Muscle layer of colon (tissue), 2 donors: ENCODE measurements around the gene PAGR1.
A peak's percentile ranks its signal among the peaks of the same experiment; 100 is the strongest.
"Not testable (repeated sequence)": the region's sequence is repeated elsewhere in the genome, so short reads cannot be mapped to it uniquely, and the experiment has no call there.

Source experiments
- H3K27ac ChIP-seq: one replicate; pipeline ENCODE4 v1.7.0; 2013; ENCODE audit warnings: low read depth, mild to moderate bottlenecking, low read length, moderate library complexity
- H3K27me3 ChIP-seq, 2 donors: one replicate each; pipeline ENCODE4 v1.7.0; 2013; ENCODE audit warnings: low read length in 2 of 2, mild to moderate bottlenecking in 2 of 2; ENCODE audit not compliant: insufficient read depth in 2 of 2, control insufficient read depth in 1 of 2
- H3K36me3 ChIP-seq: one replicate; pipeline ENCODE4 v1.7.0; 2013; ENCODE audit warnings: mild to moderate bottlenecking, low read length; ENCODE audit not compliant: insufficient read depth
- H3K4me1 ChIP-seq: one replicate; pipeline ENCODE4 v1.7.0; 2013; ENCODE audit warnings: mild to moderate bottlenecking, low read length; ENCODE audit not compliant: insufficient read depth
- H3K4me3 ChIP-seq, 2 donors: one replicate each; pipeline ENCODE4 v1.7.0; 2013; ENCODE audit warnings: low read length in 2 of 2, low read depth in 1 of 2, mild to moderate bottlenecking in 1 of 2, moderate library complexity in 1 of 2
- H3K9ac ChIP-seq: one replicate; pipeline ENCODE4 v1.7.0; 2013; ENCODE audit warnings: low read length
- H3K9me3 ChIP-seq: one replicate; pipeline ENCODE4 v1.7.0; 2013; ENCODE audit warnings: mild to moderate bottlenecking, low read length
- donor health status: abdominal sarcoma.
- donor health status: Adenocarcinoma of cecum.

The PAGR1 gene

GRCh38 chr16:29862884-29863668 lies 47.1 kb downstream of the PAGR1 start, which contains the start of gene CDIPT:
TSS of gene CDIPT (minus strand) at chr16:29863226. CDS start at chr16:29862857, 369 bp downstream.
- Histone ChIP-seq H3K4me3 (peak within 1 kb of the TSS; percentile 77 to 84), H3K27ac (peak within 1 kb of the TSS; percentile 90), H3K9me3 (no peaks in the 10 kb centered on the region), H3K27me3 (no peaks in the 10 kb centered on the region), H3K36me3 (peaks cover 30% of the 10 kb centered on the region), H3K9ac (peak within 1 kb of the TSS; percentile 54), H3K4me1 (peaks cover 18% of the 10 kb centered on the region)

GRCh38 chr16:29863669-29863984 lies 47.7 kb downstream of the PAGR1 start:
- Histone ChIP-seq H3K9ac (no peak overlapping the region), H3K27me3 (no peaks in the 10 kb centered on the region), H3K27ac (no peak overlapping the region), H3K9me3 (no peaks in the 10 kb centered on the region), H3K4me1 (peaks cover 18% of the 10 kb centered on the region), H3K4me3 (peak overlapping the region; percentile 77 to 84), H3K36me3 (peaks cover 24% of the 10 kb centered on the region)

- Histone ChIP-seq H3K27me3 (no peaks in the 10 kb centered on the region), H3K27ac (no peak overlapping the region), H3K4me1 (peaks cover 18% of the 10 kb centered on the region), H3K4me3 (no peak overlapping the region), H3K9ac (no peak overlapping the region), H3K36me3 (peaks cover 19% of the 10 kb centered on the region), H3K9me3 (no peaks in the 10 kb centered on the region)
Measured at GRCh38 chr16:29864205-29864604, 48.3 kb downstream of the PAGR1 start.

- no peaks in the 10 kb centered on the region for H3K9me3 ChIP-seq
- H3K36me3 ChIP-seq = no peaks in the 10 kb centered on the region
- no peak overlapping the region for H3K27ac ChIP-seq
- no peaks in the 10 kb centered on the region for H3K27me3 ChIP-seq
- H3K4me1 ChIP-seq = no peaks in the 10 kb centered on the region
- no peak overlapping the region for H3K9ac ChIP-seq
- H3K4me3 ChIP-seq = no peak overlapping the region
Measured at GRCh38 chr16:29868396-29869009, 52.6 kb downstream of the PAGR1 start.

GRCh38 chr16:29869067-29869466 lies 53.1 kb downstream of the PAGR1 start:
- H3K9me3 ChIP-seq, H3K4me3 ChIP-seq, H3K27ac ChIP-seq, H3K27me3 ChIP-seq, H3K4me1 ChIP-seq, H3K9ac ChIP-seq, H3K36me3 ChIP-seq: not testable (repeated sequence)
